Suprapubic skin (tissue), 4 donors: ENCODE data around the gene CKM. TPM values are rescaled to one million over a fixed set of nuclear protein-coding genes. Genes with fewer than 3 reads are reported as not detected.

ENCODE experiments used
- DNase-seq, 2 donors: peaks; one replicate each; pipeline ENCODE4 v3.0.0-alpha.2; 2019; ENCODE audit warnings: low spot score in 2 of 2
- H3K27ac ChIP-seq: fragments of 200-600 bp; sonication (generic); one replicate; pipeline ENCODE4 v1.5.1; 2019
- H3K27me3 ChIP-seq: fragments of 200-600 bp; sonication (generic); one replicate; pipeline ENCODE4 v1.5.1; 2019
- H3K36me3 ChIP-seq: fragments of 200-600 bp; sonication (generic); one replicate; pipeline ENCODE4 v1.5.1; 2019
- H3K4me1 ChIP-seq: fragments of 200-600 bp; sonication (generic); one replicate; pipeline ENCODE4 v1.5.1; 2019
- H3K4me3 ChIP-seq: fragments of 200-600 bp; sonication (generic); one replicate; pipeline ENCODE4 v1.5.1; 2019; ENCODE audit warnings: mild to moderate bottlenecking
- H3K9me3 ChIP-seq: fragments of 200-600 bp; sonication (generic); one replicate; pipeline ENCODE4 v1.5.1; 2019
- EP300 ChIP-seq: sonication (generic); formaldehyde crosslinking; IDR thresholded peaks from one replicate; pipeline ENCODE4 v1.6.1; 2017; ENCODE audit warnings: antibody characterized with exemption
- POLR2A ChIP-seq, 2 donors: fragments of 450-650 bp; IDR thresholded peaks; one replicate each; pipeline ENCODE4 v1.6.1; 2017; ENCODE audit warnings: antibody characterized with exemption in 2 of 2, mild to moderate bottlenecking in 2 of 2, moderate library complexity in 2 of 2
- POLR2AphosphoS5 ChIP-seq, 3 donors: sonication (generic); formaldehyde crosslinking; IDR thresholded peaks; one replicate each; pipeline ENCODE4 v1.6.1; 2017; ENCODE audit warnings: antibody characterized with exemption in 3 of 3
- WGBS: methylation state at CpG from one replicate; pipeline ENCODE4 v1.1.5; 2018; 5-methylcytosine and 5-hydroxymethylcytosine counted together
- total RNA-seq, 4 donors: library from RNA; depleted of rRNA; stranded (reverse); fragments of >200 nt; gene quantifications; one replicate each; pipeline ENCODE4 v1.1.0, GENCODE V29; 2016
- TF ChIP-seq, protein P1 (sequence below), 2 donors: fragments of 200-600 bp in 1 of 2; fragments of 450-650 bp in 1 of 2; sonication (generic) in 1 of 2; IDR thresholded peaks; one replicate each; pipeline ENCODE4 v1.5.1; 2016 to 2019; ENCODE audit warnings: antibody characterized with exemption in 2 of 2, mild to moderate bottlenecking in 1 of 2, moderate library complexity in 1 of 2

The CKM gene
- total RNA-seq, 4 donors from 2014 or later: not detected

DNA sequence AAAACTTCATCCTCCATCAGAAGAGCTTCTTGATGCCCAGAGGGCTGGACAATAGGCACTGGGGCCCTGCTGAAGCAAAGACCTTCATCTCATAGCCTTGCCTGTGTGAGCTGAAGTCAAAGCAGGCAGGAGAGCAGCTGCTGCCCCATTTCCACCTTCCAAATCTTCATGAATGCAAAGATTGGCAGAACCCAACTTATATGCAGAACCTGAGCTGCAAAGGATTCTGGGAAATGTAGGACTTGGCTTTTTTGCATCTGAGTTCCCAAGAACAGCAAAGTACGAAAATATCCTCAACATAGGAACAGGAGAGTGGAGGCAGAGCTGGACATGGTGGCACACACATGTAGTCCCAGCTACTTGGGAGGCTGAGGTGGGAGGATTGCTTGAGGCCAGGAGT is 30.8 kb downstream of the CKM start:
- no peak for DNase-seq
- Histone ChIP-seq H3K4me1 (peaks cover 9% of the 10 kb centered on the region), H3K9me3 (no peaks in the 10 kb centered on the region), H3K4me3 (no peak overlapping the region), H3K27me3 (no peaks in the 10 kb centered on the region), H3K27ac (no peak overlapping the region), H3K36me3 (peaks cover 54% of the 10 kb centered on the region)
- TF ChIP-seq EP300 (no peak), POLR2A (IDR thresholded peaks at IDR 0.05) (no peak), POLR2AphosphoS5 (IDR thresholded peaks at IDR 0.05) (no peak)
- TF ChIP-seq, protein P1, sequence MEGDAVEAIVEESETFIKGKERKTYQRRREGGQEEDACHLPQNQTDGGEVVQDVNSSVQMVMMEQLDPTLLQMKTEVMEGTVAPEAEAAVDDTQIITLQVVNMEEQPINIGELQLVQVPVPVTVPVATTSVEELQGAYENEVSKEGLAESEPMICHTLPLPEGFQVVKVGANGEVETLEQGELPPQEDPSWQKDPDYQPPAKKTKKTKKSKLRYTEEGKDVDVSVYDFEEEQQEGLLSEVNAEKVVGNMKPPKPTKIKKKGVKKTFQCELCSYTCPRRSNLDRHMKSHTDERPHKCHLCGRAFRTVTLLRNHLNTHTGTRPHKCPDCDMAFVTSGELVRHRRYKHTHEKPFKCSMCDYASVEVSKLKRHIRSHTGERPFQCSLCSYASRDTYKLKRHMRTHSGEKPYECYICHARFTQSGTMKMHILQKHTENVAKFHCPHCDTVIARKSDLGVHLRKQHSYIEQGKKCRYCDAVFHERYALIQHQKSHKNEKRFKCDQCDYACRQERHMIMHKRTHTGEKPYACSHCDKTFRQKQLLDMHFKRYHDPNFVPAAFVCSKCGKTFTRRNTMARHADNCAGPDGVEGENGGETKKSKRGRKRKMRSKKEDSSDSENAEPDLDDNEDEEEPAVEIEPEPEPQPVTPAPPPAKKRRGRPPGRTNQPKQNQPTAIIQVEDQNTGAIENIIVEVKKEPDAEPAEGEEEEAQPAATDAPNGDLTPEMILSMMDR (IDR thresholded peaks at IDR 0.05): no peak
- WGBS: 100% methylated on average over 1 of the region's 1 CpG

DNA sequence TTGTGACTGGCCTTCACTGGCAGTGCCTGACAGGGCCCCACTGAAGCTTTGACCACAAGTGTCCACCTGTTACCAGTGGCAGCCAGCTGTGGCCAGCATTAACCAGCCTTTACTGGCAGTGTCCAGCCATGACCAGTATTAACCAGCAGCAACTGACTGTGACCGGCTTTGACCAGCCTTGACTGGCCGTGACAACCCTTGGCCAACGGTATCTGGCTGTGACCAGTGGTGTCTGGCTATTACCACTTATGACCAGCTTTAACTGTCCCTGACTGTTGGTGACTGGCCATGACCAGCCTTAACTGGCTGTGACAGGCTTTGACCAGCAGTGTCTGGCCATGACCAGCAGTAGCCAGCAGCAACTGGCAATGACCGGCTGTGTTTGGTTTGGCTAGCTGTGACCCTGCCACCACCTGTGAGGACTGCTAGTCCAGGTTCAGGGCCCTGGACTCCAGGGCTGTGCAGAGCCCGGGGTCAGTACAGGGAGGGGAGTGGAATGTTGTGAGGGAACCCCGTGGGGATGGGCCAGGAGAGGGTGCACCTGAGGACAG is 32.2 kb downstream of the CKM start:
- H3K36me3 ChIP-seq: peaks cover 54% of the 10 kb centered on the region
- H3K27ac ChIP-seq: no peak overlapping the region
- no peak overlapping the region for H3K4me3 ChIP-seq
- no peak for DNase-seq
- H3K9me3 ChIP-seq: no peaks in the 10 kb centered on the region
- no peaks in the 10 kb centered on the region for H3K27me3 ChIP-seq
- H3K4me1 ChIP-seq: peaks cover 9% of the 10 kb centered on the region
- TF ChIP-seq, protein P1 (IDR thresholded peaks at IDR 0.05): no peak
- no peak for TF ChIP-seq POLR2AphosphoS5 (IDR thresholded peaks at IDR 0.05)
- no peak for TF ChIP-seq EP300
- TF ChIP-seq POLR2A (IDR thresholded peaks at IDR 0.05): no peak
- 94% methylated on average over 4 of the region's 6 CpGs for WGBS

DNA sequence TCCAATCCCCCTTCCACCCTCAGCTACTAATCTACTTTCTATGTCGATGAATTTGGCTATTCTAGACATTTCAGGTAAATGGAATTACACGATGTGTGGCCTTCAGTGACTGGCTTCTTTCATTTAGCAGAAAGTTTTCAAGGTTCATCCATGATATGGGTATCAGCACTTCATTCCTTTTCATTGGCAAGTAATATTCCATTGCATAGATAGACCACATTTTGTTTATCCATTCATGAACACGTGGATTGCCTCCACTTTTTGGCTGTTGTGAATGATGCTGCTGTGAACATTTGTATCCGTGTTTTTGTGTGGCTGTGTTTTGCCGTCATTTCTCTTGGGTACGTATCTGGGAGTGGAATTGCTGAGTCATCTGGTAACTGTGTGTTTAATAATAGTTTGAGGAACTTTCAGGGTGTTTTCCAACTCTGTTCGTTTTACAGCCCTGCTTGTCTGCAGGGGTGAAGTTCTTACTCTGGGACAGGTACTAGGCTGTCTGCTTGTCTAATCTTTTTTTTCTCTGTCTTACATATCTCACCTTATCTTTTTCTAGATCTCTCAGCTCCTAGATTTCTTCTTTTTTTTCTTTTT is 39.1 kb downstream of the CKM start:
- TF ChIP-seq EP300 (no peak), POLR2AphosphoS5 (IDR thresholded peaks at IDR 0.05) (no peak), POLR2A (IDR thresholded peaks at IDR 0.05) (no peak)
- TF ChIP-seq, protein P1 (IDR thresholded peaks at IDR 0.05): no peak
- 78% methylated on average over 7 of the region's 7 CpGs for WGBS
- H3K27ac ChIP-seq: no peak overlapping the region
- H3K36me3 ChIP-seq: peaks cover 74% of the 10 kb centered on the region
- no peaks in the 10 kb centered on the region for H3K27me3 ChIP-seq
- H3K4me1 ChIP-seq: no peaks in the 10 kb centered on the region
- no peak for DNase-seq
- no peaks in the 10 kb centered on the region for H3K9me3 ChIP-seq
- no peak overlapping the region for H3K4me3 ChIP-seq

DNA sequence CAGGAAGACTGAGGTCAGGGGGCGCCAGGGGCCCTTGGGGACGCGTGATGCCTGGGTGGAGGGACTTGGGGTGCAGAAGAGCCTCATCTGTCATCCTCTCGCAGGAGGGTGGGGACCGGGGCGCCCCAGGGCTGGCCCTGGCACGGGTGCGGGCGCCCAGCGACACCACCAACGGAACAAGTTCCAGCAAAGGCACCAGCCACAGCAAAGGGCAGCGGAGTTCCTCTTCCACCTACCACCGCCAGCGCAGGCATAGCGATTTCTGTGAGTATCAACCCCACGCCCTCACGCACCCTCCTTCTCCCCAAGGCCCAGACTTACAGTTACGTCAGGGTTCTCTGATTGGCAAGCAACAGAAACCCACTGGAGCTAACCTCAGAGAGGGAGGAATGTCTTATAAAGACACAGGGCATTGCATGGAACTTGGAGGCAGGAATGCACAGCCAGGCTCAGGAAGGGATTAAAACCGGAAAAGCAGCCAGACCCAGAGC is 42.2 kb downstream of the CKM start:
- peaks cover 71% of the 10 kb centered on the region for H3K36me3 ChIP-seq
- H3K9me3 ChIP-seq: no peaks in the 10 kb centered on the region
- no peak overlapping the region for H3K4me3 ChIP-seq
- H3K27me3 ChIP-seq: no peaks in the 10 kb centered on the region
- H3K27ac ChIP-seq: no peak overlapping the region
- 69% methylated on average over 19 of the region's 19 CpGs for WGBS
- no peak for DNase-seq
- TF ChIP-seq POLR2A (IDR thresholded peaks at IDR 0.05) (no peak), EP300 (no peak), POLR2AphosphoS5 (IDR thresholded peaks at IDR 0.05) (no peak)
- TF ChIP-seq, protein P1 (IDR thresholded peaks at IDR 0.05): no peak
- H3K4me1 ChIP-seq: no peaks in the 10 kb centered on the region

DNA sequence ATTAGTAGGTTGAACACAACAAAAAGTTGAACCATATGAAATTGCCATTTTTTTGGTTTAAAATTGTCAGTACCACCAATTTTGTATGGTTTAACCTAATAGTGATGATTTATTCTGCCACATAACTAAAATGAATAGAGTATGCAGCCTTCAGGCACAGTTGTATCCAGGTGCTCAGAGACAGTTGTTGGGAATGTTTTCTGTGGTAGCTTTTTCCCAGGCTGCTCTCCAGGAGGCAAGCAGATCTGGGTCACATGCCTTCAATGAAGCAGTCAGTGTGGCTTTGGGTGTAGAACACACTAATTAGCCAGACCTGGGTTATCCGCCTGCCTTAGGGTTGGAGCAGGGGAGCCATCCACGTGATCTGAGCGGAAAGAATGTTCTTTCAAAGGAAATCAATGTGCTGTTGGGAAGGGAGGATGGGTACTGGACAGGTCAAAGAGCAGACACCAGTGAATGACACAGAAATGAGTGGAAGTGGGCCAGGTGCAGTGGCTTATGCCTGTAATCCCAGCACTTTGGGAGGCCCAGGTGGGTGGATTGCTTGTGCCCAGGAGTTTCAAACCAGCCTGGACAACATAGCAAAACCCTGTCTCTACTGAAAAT is 43.0 kb downstream of the CKM start:
- H3K36me3 ChIP-seq: peaks cover 72% of the 10 kb centered on the region
- H3K9me3 ChIP-seq: no peaks in the 10 kb centered on the region
- TF ChIP-seq EP300 (no peak), POLR2A (IDR thresholded peaks at IDR 0.05) (no peak), POLR2AphosphoS5 (IDR thresholded peaks at IDR 0.05) (no peak)
- TF ChIP-seq, protein P1 (IDR thresholded peaks at IDR 0.05): no peak
- DNase-seq: no peak
- no peaks in the 10 kb centered on the region for H3K27me3 ChIP-seq
- no peaks in the 10 kb centered on the region for H3K4me1 ChIP-seq
- H3K27ac ChIP-seq: no peak overlapping the region
- 94% methylated on average over 3 of the region's 3 CpGs for WGBS
- H3K4me3 ChIP-seq: no peak overlapping the region
